SK-N-SH (cell line): ENCODE data around the gene ERRFI1. TPM values are rescaled to one million over a fixed set of nuclear protein-coding genes. Genes with fewer than 3 reads are reported as not detected.

Experiments
- CTCF ChIA-PET: fragments of 300-600, 350-600 bp; formaldehyde crosslinking; extraction: SDS; loops from one replicate; lab custom pipeline; 2021; lab: Yijun Ruan, JAX
- POLR2A ChIA-PET: fragments of 350-600 bp; sonication (Branson Sonifier 250); formaldehyde crosslinking; extraction: SDS; loops from one replicate; lab custom pipeline; 2020; ENCODE audit warnings: antibody characterized with exemption, inconsistent platforms; lab: Yijun Ruan, JAX
- DNase-seq: peaks from one replicate; pipeline ENCODE4 v3.0.0; 2012
- H2AFZ ChIP-seq: fragments of 200-600 bp; sonication (generic); 2 replicates; pipeline ENCODE4 v1.8.1; 2016; ENCODE audit warnings: antibody characterized with exemption, mild to moderate bottlenecking, low read depth
- H3F3A ChIP-seq: fragments of 200-600 bp; sonication (generic); replicated peaks from 2 replicates; pipeline ENCODE3; 2016; ENCODE audit warnings: antibody characterized with exemption, mild to moderate bottlenecking; ENCODE audit not compliant: insufficient read depth
- H3K27ac ChIP-seq, 2 experiments: fragments of 200-500 bp in 1 of 2; fragments of 200-600 bp in 1 of 2; sonication (Bioruptor generic) in 1 of 2; sonication (generic), shearing (Covaris generic) in 1 of 2; 2 replicates each; pipeline versions ENCODE4 v1.5.1 to v1.6.1; 2014 to 2016; ENCODE audit warnings: low read depth in 2 of 2, inconsistent platforms in 1 of 2, low read length in 1 of 2, mild to moderate bottlenecking in 1 of 2, mixed read lengths in 1 of 2
- H3K27me3 ChIP-seq: fragments of 200-600 bp; sonication (generic), shearing (Covaris generic); 2 replicates; pipeline ENCODE4 v1.6.1; 2016; ENCODE audit warnings: mixed run types; ENCODE audit not compliant: insufficient read depth
- H3K36me3 ChIP-seq, 2 experiments: fragments of 200-500 bp in 1 of 2; fragments of 200-600 bp in 1 of 2; sonication (Bioruptor generic) in 1 of 2; sonication (generic) in 1 of 2; replicated peaks in 1 of 2; 2 replicates each; pipeline versions ENCODE3 to v1.5.1; 2014 to 2016; ENCODE audit warnings: low read length in 1 of 2, mild to moderate bottlenecking in 1 of 2; ENCODE audit not compliant: insufficient read depth in 2 of 2, control insufficient read depth in 1 of 2
- H3K4me1 ChIP-seq, 2 experiments: fragments of 200-500 bp in 1 of 2; fragments of 200-600 bp in 1 of 2; sonication (Bioruptor generic) in 1 of 2; sonication (generic), shearing (Covaris generic) in 1 of 2; 2 replicates each; pipeline versions ENCODE4 v1.5.1 to v1.6.1; 2014 to 2016; ENCODE audit warnings: low read depth in 1 of 2, low read length in 1 of 2, mixed run types in 1 of 2; ENCODE audit not compliant: insufficient read depth in 2 of 2, control insufficient read depth in 1 of 2
- H3K4me2 ChIP-seq: fragments of 200-600 bp; sonication (generic), shearing (Covaris generic); 2 replicates; pipeline ENCODE4 v1.6.1; 2017; ENCODE audit warnings: mixed run types
- H3K4me3 ChIP-seq, 2 experiments: fragments of 200-500 bp in 1 of 2; fragments of 200-600 bp in 1 of 2; sonication (Bioruptor generic) in 1 of 2; sonication (generic), shearing (Covaris generic) in 1 of 2; 2 replicates each; pipeline versions ENCODE4 v1.5.1 to v1.8.1; 2014 to 2016; ENCODE audit warnings: low read depth in 2 of 2, inconsistent platforms in 1 of 2, low read length in 1 of 2, mild to moderate bottlenecking in 1 of 2, mixed read lengths in 1 of 2, moderate library complexity in 1 of 2
- H3K79me2 ChIP-seq: fragments of 200-600 bp; sonication (generic); 2 replicates; pipeline ENCODE4 v1.8.1; 2017; ENCODE audit warnings: mild to moderate bottlenecking; ENCODE audit not compliant: insufficient read depth
- H3K9ac ChIP-seq: fragments of 200-600 bp; sonication (generic); 2 replicates; pipeline ENCODE4 v1.6.1; 2017; ENCODE audit warnings: mixed run types
- H3K9me2 ChIP-seq: fragments of 200-600 bp; sonication (generic); 2 replicates; pipeline ENCODE4 v1.6.1; 2017; ENCODE audit warnings: mixed run types
- H3K9me3 ChIP-seq: fragments of 200-600 bp; sonication (generic); 2 replicates; pipeline ENCODE4 v1.6.1; 2017; ENCODE audit warnings: mixed run types, mild to moderate bottlenecking, moderate library complexity
- H4K20me1 ChIP-seq: fragments of 200-600 bp; sonication (generic); 2 replicates; pipeline ENCODE4 v1.6.1; 2017; ENCODE audit warnings: mild to moderate bottlenecking, mixed run types; ENCODE audit not compliant: insufficient read depth
- FOXJ3 ChIP-seq: sonication (generic); formaldehyde crosslinking; IDR thresholded peaks from 2 replicates; pipeline ENCODE4 v1.5.1; 2020; ENCODE audit warnings: mild to moderate bottlenecking, missing genetic modification reagents
- NRF1 ChIP-seq: IDR thresholded peaks from 2 replicates; pipeline ENCODE4 v1.6.1; 2012; ENCODE audit warnings: low read depth, mild to moderate bottlenecking, low read length
- RAD21 ChIP-seq: IDR thresholded peaks from 2 replicates; pipeline ENCODE4 v1.6.1; 2012; ENCODE audit warnings: mild to moderate bottlenecking, low read length
- RCOR1 ChIP-seq: fragments of 150-350 bp; IDR thresholded peaks from 2 replicates; pipeline ENCODE4 v1.6.1; 2017; ENCODE audit warnings: antibody characterized with exemption, low read length
- TCF12 ChIP-seq: IDR thresholded peaks from 2 replicates; pipeline ENCODE4 v1.4.0; 2012
- USF1 ChIP-seq: IDR thresholded peaks from 2 replicates; pipeline ENCODE4 v1.4.0; 2012; ENCODE audit warnings: low read depth, borderline replicate concordance
- YY1 ChIP-seq: IDR thresholded peaks from 2 replicates; pipeline ENCODE4 v1.4.0; 2012; ENCODE audit warnings: low read depth, mild to moderate bottlenecking
- WGBS: methylation state at CpG from one replicate; pipeline ENCODE4 v1.1.6; 2017; ENCODE audit warnings: low lambda C conversion rate; 5-methylcytosine and 5-hydroxymethylcytosine counted together
- polyA plus RNA-seq, 3 experiments: library from polyadenylated mRNA; depleted of rRNA; stranded (reverse); fragments of >200 nt; gene quantifications; 2 replicates each; pipeline ENCODE4 v1.2.3, GENCODE V29; 2012
- TF ChIP-seq, protein P1 (sequence below): IDR thresholded peaks from 2 replicates; pipeline ENCODE4 v1.6.1; 2012; ENCODE audit warnings: mild to moderate bottlenecking, low read depth, low read length, moderate library complexity
- TF ChIP-seq, protein P2 (sequence below): fragments of 150-350 bp; IDR thresholded peaks from 2 replicates; pipeline ENCODE4 v1.6.1; 2017; ENCODE audit warnings: antibody characterized with exemption, low read length, low read depth, borderline replicate concordance

ERRFI1 gene
- polyA plus RNA-seq, 1 of the 3 experiments (the other 2 are of a cell fraction), result 65.6 TPM

GRCh38 chr1:8026153-8026975, at the start of gene ERRFI1 (continued):
- no peak for TF ChIP-seq USF1

DNA sequence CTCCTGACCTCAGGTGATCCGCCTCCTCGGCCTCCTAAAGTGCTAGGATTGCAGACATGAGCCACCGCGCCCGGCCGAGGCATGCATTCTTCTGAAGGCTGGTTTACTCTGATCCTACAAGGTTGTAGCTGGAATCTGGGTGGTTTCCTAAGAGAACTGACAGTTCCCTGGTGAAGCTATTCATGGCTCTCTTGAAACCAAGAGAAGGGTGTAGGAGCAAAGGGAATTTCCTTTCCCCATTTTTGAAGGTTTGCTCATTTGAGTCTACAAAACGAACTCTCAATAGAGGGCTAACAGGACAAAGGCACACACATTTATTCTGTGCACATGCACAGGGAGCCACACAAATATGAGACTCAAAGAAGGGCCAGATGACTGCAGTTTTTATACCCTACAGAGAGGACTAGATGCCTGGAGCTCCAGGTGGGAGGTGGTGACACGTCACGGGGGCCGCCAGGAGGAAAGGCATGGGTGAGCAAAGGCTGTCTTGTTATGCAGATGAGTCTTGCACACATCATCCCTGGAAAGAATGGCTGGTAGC, 49.5 kb upstream of the ERRFI1 start:
- Histone ChIP-seq H3K9me3 (no peaks in the 10 kb centered on the region), H3K9me2 (no peaks in the 10 kb centered on the region), H3F3A (peaks cover 31% of the 10 kb centered on the region), H3K27ac (no peak overlapping the region), H3K4me1 (peaks cover 0 to 21% of the 10 kb centered on the region in 2 experiments; a peak in 2 of 4 replicates), H2AFZ (no peak overlapping the region), H3K9ac (no peak overlapping the region), H3K4me3 (no peak overlapping the region), H3K27me3 (no peaks in the 10 kb centered on the region), H3K4me2 (no peak overlapping the region), H3K79me2 (no peaks in the 10 kb centered on the region), H3K36me3 (no peaks in the 10 kb centered on the region), H4K20me1 (no peaks in the 10 kb centered on the region)
- CTCF ChIA-PET, result no interaction called here
- POLR2A ChIA-PET, result no interaction called here
- TF ChIP-seq, protein P1, sequence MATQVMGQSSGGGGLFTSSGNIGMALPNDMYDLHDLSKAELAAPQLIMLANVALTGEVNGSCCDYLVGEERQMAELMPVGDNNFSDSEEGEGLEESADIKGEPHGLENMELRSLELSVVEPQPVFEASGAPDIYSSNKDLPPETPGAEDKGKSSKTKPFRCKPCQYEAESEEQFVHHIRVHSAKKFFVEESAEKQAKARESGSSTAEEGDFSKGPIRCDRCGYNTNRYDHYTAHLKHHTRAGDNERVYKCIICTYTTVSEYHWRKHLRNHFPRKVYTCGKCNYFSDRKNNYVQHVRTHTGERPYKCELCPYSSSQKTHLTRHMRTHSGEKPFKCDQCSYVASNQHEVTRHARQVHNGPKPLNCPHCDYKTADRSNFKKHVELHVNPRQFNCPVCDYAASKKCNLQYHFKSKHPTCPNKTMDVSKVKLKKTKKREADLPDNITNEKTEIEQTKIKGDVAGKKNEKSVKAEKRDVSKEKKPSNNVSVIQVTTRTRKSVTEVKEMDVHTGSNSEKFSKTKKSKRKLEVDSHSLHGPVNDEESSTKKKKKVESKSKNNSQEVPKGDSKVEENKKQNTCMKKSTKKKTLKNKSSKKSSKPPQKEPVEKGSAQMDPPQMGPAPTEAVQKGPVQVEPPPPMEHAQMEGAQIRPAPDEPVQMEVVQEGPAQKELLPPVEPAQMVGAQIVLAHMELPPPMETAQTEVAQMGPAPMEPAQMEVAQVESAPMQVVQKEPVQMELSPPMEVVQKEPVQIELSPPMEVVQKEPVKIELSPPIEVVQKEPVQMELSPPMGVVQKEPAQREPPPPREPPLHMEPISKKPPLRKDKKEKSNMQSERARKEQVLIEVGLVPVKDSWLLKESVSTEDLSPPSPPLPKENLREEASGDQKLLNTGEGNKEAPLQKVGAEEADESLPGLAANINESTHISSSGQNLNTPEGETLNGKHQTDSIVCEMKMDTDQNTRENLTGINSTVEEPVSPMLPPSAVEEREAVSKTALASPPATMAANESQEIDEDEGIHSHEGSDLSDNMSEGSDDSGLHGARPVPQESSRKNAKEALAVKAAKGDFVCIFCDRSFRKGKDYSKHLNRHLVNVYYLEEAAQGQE, result no peak
- WGBS, result 74% methylated on average over 10 of the region's 10 CpGs
- DNase-seq, result no peak

DNA sequence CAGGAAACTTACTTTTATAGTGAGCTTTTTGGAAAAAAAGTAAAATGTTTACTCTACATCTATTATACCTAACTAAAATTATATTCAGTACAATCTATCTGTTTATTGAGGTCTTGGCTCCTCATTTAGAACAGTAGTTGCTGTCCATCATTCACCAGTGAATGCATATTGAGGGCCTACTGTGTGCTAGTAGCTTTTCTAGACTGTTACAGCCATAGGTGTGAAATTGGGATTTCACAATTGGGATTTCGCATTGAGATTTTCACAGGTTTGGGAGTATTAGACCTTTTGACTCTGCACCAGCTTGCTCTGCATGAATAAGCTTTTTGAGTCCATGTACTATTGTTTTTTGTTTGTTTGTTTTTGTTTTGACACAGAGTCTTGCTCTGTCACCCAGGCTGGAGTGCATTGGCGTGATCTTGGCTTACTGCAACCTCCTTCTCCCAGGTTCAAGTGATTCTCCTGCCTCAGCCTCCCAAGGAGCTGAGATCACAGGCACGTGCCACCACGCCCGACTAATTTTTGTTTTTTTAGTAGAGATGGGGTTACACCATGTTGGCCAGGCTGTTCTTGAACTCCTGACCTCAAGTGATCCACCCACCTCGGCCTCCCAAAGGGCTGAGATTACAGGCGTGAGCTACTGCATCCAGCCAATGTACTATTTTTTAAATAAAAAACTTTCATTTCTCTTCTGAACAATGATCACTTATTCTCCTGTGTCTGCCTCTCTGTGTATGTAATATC, 47.2 kb upstream of the ERRFI1 start:
- Histone ChIP-seq H3K27me3 (no peaks in the 10 kb centered on the region), H3K4me2 (no peak overlapping the region), H3F3A (peaks cover 20% of the 10 kb centered on the region), H3K36me3 (no peaks in the 10 kb centered on the region), H3K4me3 (no peak overlapping the region), H4K20me1 (no peaks in the 10 kb centered on the region), H3K9me3 (no peaks in the 10 kb centered on the region), H3K79me2 (no peaks in the 10 kb centered on the region), H3K9ac (no peak overlapping the region), H3K27ac (no peak overlapping the region), H3K4me1 (peaks cover 0 to 14% of the 10 kb centered on the region in 2 experiments; a peak in 2 of 4 replicates), H2AFZ (no peak overlapping the region), H3K9me2 (no peaks in the 10 kb centered on the region)
- no peak for DNase-seq
- TF ChIP-seq NRF1 (no peak), FOXJ3 (CRISPR knock-in tag) (no peak), YY1 (no peak), TCF12 (no peak), RAD21 (no peak), RCOR1 (no peak)
- TF ChIP-seq, protein P2, sequence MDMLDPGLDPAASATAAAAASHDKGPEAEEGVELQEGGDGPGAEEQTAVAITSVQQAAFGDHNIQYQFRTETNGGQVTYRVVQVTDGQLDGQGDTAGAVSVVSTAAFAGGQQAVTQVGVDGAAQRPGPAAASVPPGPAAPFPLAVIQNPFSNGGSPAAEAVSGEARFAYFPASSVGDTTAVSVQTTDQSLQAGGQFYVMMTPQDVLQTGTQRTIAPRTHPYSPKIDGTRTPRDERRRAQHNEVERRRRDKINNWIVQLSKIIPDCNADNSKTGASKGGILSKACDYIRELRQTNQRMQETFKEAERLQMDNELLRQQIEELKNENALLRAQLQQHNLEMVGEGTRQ, result no peak
- ChIA-PET CTCF (interaction anchor here (1.6 kb wide), 1 partner anchor 241 kb away, joined by 6 read pairs; no protein-coding TSS in a partner anchor), POLR2A (no interaction called here)
- 89% methylated on average over 7 of the region's 7 CpGs for WGBS
